Renal cortical epithelial cell (primary cell): ENCODE measurements around the gene LPP. TPM values are rescaled to one million over a fixed set of nuclear protein-coding genes. Genes with fewer than 3 reads are reported as not detected.

Source experiments
- DNase-seq: peaks from one replicate; pipeline ENCODE4 v3.0.0-alpha.2; 2011; ENCODE audit warnings: low read depth
- total RNA-seq: library from RNA; depleted of rRNA; stranded (reverse); fragments of >200 nt; gene quantifications from 2 replicates; pipeline ENCODE4 v1.2.3, GENCODE V29; 2014

Gene LPP
- total RNA-seq, 1 donor from 2014 or later, result 95.5 TPM

DNA sequence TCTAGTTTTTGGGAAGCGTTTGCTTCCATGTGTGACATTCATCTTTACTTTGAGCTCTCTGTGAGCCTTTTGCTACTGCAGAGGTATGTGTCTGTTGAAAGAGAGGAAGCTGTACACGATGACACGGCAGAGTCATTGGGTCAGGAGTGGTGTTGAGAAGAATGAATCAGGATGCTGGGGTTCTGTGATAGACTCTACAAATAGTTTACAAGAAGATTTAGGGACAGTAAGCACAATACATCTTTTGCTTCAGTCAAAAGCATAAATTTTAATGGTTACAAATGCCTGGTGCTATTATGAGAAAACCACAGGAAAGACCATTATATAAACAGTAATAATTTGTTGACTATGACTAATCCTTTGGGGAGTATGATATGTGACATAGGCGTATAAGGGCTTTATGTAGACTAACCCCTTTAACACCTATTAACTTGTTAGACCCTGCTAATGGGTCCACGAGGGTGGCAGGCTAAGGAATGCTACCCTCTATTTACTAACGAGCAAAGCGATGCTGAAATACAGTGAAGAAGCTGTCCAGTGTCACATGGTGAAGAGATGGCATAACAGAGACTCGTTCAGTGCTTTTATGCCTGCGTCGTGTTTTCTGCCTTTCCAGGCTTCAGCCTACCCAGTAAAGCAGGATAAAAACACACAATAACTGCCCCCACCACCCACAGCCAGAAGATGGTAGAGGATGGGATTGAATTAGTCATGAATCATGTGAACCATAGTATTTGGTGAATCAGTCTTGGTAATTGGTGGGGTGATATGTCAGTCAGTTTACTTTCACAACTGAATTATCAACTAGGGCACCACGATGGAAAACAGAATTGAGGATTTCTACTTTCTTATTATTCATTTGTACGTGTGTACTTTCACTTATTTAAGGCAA, 118.8 kb downstream of the LPP start:
- peak; percentile 85 for DNase-seq

- peak; percentile 75 for DNase-seq
These were observed 120.4 kb downstream of the LPP start for GRCh38 chr3:188274249-188274915.

DNA sequence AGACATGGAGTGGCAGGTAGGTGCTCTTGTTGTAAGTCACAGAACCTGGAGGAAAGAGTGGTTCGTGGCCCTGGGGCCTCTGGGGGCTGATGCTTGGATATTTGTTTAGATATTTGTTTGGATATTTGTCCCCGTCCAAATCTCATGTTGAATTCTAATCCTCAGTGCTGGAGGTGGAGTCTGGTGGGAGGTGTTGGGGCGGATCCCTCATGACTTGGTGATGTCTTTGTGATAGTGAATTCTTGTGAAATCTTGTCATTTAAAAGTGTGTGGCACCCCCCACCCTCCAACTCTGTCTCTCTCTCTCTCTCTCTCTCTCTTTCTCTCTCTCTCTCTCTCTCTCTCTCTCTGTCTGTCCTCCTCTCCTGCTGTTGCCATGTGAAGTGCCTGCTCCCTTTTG, 122.4 kb downstream of the LPP start:
- no peak for DNase-seq

GRCh38 chr3:188278717-188279324, 124.9 kb downstream of the LPP start:
- no peak for DNase-seq

DNA sequence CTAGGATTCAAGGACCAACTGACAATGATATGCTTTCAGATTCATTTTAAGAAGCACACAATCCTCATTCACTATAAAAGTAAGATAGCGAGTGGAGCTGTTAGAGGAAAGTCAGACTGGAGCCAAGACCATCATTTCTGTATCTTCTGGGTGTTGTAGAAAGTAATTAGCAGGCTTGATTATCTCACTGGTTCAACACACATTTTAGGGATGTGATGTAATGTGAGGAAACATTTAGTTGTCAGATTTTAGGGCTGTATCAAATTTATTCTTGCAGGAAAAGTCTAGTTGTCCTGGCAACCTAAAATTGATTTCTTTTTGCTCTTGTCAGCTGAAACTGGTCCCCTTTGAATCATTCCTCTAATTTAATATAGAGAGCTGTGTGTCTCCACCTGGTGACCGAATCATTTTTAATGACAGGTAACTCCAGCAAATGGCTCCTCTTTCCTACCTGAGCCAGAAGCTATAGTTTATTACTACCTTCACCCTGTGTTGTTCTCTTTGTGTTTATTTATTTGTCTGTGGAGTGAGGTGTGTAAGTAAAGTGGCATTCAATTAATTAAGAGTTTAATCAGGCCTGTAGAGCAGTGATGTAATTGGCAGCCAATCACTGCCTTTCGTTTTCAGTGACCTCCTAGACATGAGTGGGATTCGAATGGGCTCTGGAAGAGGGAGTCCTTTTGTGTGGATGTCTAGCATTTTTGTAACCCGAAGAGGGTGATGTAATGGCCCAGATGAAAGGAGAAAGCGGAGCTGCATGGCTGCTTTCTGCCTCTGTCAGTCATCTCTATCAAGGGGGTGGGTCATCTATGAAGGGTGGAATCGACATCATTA, 125.8 kb downstream of the LPP start:
- DNase-seq, result no peak

DNA sequence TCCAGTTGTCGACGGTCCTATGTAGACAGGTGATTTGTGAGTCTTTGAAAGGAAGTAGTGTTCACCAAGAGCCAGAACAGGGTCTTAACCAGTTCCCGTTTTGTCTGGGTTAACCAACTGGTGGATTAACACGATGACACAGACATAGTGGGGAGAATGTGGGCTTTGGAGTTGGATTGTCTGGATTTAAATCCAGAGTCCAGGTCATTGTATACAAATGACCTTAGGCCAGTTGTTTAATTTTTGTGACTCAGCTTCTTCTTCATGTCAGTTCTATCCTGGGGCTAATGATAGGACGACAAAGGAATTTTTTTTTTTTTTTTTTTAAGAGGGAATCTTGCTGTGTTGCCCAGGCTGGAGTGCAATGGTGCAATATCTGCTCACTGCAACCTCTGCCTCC, 126.7 kb downstream of the LPP start:
- DNase-seq, result no peak

GRCh38 chr3:188282871-188283270, 128.9 kb downstream of the LPP start:
- no peak for DNase-seq

GRCh38 chr3:188283347-188283746, 129.4 kb downstream of the LPP start:
- DNase-seq, result peak; percentile 83

DNA sequence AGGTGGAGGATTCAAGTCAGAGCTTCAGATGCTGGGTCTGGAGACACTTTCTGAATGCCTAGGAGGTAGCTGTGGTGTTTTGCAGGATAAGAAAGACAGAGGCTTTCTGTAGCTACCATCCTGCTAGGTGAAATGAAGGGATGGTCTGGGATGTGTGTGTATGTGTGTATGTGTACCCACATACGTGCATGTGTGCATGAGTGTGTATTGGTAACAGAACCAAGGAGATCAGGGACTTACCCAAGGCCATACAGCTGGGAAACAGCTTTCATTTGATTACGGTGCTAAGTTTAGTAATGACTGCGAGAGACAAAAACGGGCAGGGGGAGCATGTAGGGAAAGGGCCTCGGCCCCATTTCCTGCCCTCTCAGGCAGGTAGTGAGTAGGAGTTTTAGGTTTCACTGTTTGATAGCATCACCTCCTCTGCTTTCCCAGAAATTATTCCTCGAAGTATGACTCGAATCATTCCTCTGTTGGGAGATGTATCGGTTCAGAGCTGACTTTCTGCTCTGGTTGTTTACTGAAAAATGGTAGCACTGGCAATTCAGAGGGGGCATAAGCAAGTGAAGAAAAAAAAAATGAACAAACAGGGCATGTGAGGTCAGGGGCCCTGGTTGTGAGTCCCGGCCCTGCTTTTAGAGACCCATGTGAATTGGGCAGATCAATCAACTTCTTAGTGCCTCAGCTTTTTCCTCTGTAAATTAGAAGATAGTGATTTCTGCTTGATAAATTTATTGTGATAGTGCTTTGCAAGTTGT, 130.7 kb downstream of the LPP start:
- peak; percentile 59 for DNase-seq

DNA sequence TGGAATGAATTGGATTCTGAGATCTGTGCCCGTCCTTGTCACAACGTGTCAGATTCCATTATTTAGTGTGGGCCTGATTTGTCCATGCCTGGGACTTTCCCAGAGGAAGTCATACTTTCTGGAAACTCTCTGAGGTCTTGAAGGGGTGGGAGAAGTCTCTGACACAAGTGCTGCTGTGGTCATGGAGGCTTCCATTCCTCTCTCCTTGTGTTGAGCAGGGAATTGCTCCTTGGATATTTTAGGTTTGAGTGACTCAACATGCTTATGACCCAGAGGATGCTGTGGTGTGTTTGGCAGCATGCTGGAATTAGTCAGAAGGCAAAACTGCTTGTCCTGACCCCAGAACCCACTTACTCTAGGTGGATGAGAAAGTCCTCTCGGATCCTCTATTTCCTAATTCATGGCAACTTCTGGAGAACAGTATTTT, 132.1 kb downstream of the LPP start:
- peak; percentile 100 for DNase-seq

GRCh38 chr3:188287339-188287738, 133.4 kb downstream of the LPP start:
- no peak for DNase-seq

DNA sequence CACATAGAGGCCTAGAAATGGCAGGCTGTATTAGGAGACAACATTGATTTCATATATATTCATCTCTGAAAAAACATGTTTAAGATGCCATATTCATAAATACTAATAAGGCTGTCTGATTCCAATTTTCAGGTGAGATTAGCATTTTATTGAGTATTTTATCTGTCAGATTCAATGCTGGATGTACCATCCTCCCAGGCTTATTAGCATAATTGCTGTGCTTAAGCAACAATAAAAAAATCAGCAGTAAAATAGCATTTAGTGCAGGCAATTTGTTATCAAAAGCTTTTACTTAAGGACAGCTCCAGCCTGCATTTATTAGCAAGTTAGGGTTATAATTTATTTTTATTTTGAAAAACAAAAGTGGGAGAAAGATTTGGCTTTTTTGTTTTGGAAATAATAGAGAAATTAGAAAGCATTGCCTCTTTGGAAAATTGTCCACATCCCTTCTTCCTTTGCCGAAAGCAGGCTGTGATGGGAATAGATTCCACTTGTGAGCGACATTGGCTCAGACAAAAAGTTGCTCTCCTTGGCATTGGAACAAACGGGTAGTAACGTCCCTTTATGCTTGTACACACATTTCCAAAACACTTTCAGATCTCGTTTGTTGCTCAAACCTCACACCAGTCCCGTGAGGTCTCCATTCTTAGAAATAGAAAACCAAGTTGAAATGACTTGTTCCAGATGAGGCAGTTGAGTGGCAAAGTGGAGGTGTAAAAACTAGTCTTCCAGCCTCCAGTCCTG, 134.0 kb downstream of the LPP start:
- no peak for DNase-seq

DNA sequence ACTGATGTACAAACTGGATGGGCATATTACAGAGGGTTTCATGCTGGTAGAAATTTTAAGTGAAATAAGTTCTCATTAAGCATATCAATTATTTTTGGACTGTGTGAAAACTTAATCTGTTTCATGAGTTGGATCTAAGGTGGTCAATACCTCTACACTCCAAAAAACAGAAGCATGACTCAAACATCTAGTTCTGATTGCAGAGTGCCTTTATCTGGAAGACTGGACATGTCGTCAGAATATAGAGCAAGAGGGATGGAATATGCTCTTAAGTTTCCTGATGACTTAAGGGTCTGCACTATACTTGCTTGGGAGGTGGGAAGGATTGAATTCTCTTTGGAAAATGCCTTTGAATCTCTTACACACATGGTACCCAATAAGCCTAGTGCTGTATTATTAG, 138.3 kb downstream of the LPP start:
- DNase-seq, result no peak

DNA sequence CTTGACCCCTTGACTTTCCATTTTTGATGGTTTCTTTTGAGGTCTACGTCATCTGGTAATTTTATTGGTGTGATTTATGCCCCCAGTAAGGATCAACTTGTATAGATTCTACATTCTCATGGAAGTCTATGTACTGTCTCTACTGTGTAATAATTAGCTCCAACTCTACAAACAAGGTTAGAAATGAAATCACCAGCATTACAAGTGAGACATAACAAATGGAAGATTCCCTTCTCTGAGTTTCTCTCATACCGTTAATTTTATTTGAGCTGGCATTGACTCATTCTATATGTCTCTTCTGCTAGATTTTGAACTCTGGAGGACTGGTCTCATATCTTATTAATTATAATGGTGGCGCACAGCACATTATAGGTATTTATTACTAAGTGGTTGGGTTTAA, 138.9 kb downstream of the LPP start:
- peak; percentile 58 for DNase-seq

- DNase-seq, result peak; percentile 52
These were observed 140.2 kb downstream of the LPP start for GRCh38 chr3:188294113-188294512.

GRCh38 chr3:188294823-188295487, 141.0 kb downstream of the LPP start:
- DNase-seq, result peak; percentile 100

DNA sequence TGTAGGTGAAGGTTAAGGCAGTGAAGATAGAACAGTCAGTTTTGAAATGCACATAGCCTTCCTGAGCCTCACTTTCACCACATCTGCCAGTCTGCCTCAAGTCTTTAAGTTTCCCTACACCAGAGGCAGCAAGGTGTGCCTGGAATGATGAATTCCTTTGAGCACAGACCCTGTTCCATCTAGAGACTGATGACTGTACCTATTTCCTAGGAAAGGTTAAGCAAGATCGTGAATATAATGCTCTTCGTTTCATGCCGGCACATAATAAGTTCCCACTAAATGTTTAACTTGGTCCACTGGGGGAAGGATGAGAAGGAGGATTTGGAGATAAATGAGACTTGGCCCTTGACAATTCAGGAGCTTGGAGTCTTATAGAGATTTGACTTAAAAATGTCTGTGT, 141.9 kb downstream of the LPP start:
- peak; percentile 78 for DNase-seq

DNA sequence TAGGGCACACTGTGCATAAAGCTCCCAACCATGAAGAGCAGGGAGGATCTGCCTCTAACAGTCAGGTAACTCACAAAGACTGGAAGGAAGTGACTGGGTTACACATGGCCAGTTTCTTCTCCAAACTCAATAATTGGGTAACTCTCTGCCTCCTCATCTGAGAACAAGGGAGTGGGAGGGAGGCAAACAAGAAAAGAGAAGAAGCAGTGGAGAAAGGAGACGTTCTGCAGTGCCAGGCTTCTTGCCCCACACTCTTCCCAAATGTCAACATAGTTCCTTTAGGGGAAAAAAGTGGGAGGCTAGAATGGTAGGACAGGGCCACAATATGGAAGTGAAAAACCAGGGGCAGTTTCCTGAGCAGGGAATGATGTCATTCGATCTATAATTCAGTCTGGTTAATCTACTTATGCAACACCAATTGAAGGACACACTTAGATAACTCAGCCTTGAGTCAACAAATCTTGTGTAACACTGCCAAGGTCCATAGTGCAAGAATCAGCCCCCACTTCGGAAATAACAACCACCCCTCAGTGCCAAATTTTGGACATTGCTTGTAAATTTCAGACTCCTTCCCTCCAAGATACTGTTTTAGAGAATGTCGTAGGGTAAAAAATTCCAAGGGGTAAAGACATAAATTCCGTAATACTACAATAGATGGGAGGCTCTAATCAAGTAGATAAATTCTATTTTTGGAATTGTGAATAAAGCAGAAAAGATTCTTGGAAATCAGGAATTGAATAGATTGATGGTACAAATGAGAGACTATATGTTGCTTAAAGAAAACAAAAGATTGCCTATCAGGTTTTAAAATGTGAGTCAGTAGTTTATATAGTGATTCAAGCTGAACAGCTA, 143.0 kb downstream of the LPP start:
- DNase-seq, result peak; percentile 96

- DNase-seq, result no peak
These were observed 144.6 kb downstream of the LPP start for GRCh38 chr3:188298585-188298984.
